ENCODE measurements around the gene PDE9A. TPM values are rescaled to one million over a fixed set of nuclear protein-coding genes. Genes with fewer than 3 reads are reported as not detected.

The PDE9A gene
- total and polyA plus RNA-seq, 2 experiments from 2014 or later = 26.5 to 31.1 TPM

GRCh38 chr21:42755766-42756579 is 102.6 kb downstream of the PDE9A start:
- Histone ChIP-seq H3K36me3 (ENCODE audit: insufficient read depth) (no peaks in the 10 kb centered on the region), H3K4me3 (no peak overlapping the region), H3K27ac (ENCODE audit: low read depth) (no peak overlapping the region), H2AFZ (no peak overlapping the region), H3K4me2 (no peak overlapping the region), H3K4me1 (ENCODE audit: insufficient read depth) (no peaks in the 10 kb centered on the region), H3F3A (replicated peaks; ENCODE audit: low read depth) (no peaks in the 10 kb centered on the region), H3K27me3 (ENCODE audit: insufficient read depth) (no peaks in the 10 kb centered on the region), H3K9me2 (ENCODE audit: insufficient read depth) (no peaks in the 10 kb centered on the region), H3K79me2 (replicated peaks; ENCODE audit: insufficient read depth) (no peaks in the 10 kb centered on the region), H4K20me1 (replicated peaks; ENCODE audit: insufficient read depth) (no peaks in the 10 kb centered on the region)
- no peaks in the 10 kb centered on the region for H3K9me3 Mint-ChIP-seq
- H3K36me3 Mint-ChIP-seq (ENCODE audit: low read depth) = peaks cover 7% of the 10 kb centered on the region; the same call in 1 of the 3 replicates
- H3K4me1 Mint-ChIP-seq = peaks cover 7% of the 10 kb centered on the region
- no peak overlapping the region for H3K27ac Mint-ChIP-seq
- H3K27me3 Mint-ChIP-seq (ENCODE audit: insufficient read depth, low read depth, poor library complexity) = peaks cover 14% of the 10 kb centered on the region
- ATAC-seq (no peak), DNase-seq (ENCODE audit: low spot score) (no peak)
- H3K4me3 Mint-ChIP-seq = no peak overlapping the region
- TF ChIP-seq POLR2AphosphoS5 (IDR thresholded peaks at IDR 0.05; ENCODE audit: low read depth) = no peak
- no peak for TF ChIP-seq ETS1 (IDR thresholded peaks at IDR 0.05)
- no peak for TF ChIP-seq ZNF114 (CRISPR knock-in tag; IDR thresholded peaks at IDR 0.05)
- TF ChIP-seq NANOG (IDR thresholded peaks at IDR 0.05; ENCODE audit: borderline replicate concordance) = no peak
- TF ChIP-seq, protein P1, sequence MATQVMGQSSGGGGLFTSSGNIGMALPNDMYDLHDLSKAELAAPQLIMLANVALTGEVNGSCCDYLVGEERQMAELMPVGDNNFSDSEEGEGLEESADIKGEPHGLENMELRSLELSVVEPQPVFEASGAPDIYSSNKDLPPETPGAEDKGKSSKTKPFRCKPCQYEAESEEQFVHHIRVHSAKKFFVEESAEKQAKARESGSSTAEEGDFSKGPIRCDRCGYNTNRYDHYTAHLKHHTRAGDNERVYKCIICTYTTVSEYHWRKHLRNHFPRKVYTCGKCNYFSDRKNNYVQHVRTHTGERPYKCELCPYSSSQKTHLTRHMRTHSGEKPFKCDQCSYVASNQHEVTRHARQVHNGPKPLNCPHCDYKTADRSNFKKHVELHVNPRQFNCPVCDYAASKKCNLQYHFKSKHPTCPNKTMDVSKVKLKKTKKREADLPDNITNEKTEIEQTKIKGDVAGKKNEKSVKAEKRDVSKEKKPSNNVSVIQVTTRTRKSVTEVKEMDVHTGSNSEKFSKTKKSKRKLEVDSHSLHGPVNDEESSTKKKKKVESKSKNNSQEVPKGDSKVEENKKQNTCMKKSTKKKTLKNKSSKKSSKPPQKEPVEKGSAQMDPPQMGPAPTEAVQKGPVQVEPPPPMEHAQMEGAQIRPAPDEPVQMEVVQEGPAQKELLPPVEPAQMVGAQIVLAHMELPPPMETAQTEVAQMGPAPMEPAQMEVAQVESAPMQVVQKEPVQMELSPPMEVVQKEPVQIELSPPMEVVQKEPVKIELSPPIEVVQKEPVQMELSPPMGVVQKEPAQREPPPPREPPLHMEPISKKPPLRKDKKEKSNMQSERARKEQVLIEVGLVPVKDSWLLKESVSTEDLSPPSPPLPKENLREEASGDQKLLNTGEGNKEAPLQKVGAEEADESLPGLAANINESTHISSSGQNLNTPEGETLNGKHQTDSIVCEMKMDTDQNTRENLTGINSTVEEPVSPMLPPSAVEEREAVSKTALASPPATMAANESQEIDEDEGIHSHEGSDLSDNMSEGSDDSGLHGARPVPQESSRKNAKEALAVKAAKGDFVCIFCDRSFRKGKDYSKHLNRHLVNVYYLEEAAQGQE (IDR thresholded peaks at IDR 0.05; ENCODE audit: unreplicated experiment) = no peak
- TF ChIP-seq, protein P2, sequence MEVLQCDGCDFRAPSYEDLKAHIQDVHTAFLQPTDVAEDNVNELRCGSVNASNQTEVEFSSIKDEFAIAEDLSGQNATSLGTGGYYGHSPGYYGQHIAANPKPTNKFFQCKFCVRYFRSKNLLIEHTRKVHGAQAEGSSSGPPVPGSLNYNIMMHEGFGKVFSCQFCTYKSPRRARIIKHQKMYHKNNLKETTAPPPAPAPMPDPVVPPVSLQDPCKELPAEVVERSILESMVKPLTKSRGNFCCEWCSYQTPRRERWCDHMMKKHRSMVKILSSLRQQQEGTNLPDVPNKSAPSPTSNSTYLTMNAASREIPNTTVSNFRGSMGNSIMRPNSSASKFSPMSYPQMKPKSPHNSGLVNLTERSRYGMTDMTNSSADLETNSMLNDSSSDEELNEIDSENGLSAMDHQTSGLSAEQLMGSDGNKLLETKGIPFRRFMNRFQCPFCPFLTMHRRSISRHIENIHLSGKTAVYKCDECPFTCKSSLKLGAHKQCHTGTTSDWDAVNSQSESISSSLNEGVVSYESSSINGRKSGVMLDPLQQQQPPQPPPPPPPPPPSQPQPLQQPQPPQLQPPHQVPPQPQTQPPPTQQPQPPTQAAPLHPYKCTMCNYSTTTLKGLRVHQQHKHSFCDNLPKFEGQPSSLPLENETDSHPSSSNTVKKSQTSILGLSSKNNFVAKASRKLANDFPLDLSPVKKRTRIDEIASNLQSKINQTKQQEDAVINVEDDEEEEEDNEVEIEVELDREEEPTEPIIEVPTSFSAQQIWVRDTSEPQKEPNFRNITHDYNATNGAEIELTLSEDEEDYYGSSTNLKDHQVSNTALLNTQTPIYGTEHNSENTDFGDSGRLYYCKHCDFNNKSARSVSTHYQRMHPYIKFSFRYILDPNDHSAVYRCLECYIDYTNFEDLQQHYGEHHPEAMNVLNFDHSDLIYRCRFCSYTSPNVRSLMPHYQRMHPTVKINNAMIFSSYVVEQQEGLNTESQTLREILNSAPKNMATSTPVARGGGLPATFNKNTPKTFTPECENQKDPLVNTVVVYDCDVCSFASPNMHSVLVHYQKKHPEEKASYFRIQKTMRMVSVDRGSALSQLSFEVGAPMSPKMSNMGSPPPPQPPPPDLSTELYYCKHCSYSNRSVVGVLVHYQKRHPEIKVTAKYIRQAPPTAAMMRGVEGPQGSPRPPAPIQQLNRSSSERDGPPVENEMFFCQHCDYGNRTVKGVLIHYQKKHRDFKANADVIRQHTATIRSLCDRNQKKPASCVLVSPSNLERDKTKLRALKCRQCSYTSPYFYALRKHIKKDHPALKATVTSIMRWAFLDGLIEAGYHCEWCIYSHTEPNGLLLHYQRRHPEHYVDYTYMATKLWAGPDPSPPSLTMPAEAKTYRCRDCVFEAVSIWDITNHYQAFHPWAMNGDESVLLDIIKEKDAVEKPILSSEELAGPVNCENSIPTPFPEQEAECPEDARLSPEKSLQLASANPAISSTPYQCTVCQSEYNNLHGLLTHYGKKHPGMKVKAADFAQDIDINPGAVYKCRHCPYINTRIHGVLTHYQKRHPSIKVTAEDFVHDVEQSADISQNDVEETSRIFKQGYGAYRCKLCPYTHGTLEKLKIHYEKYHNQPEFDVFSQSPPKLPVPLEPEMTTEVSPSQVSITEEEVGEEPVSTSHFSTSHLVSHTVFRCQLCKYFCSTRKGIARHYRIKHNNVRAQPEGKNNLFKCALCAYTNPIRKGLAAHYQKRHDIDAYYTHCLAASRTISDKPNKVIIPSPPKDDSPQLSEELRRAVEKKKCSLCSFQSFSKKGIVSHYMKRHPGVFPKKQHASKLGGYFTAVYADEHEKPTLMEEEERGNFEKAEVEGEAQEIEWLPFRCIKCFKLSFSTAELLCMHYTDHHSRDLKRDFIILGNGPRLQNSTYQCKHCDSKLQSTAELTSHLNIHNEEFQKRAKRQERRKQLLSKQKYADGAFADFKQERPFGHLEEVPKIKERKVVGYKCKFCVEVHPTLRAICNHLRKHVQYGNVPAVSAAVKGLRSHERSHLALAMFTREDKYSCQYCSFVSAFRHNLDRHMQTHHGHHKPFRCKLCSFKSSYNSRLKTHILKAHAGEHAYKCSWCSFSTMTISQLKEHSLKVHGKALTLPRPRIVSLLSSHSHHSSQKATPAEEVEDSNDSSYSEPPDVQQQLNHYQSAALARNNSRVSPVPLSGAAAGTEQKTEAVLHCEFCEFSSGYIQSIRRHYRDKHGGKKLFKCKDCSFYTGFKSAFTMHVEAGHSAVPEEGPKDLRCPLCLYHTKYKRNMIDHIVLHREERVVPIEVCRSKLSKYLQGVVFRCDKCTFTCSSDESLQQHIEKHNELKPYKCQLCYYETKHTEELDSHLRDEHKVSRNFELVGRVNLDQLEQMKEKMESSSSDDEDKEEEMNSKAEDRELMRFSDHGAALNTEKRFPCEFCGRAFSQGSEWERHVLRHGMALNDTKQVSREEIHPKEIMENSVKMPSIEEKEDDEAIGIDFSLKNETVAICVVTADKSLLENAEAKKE (CRISPR knock-in tag; IDR thresholded peaks at IDR 0.05) = no peak
- TF ChIP-seq STAT1 (IDR thresholded peaks at IDR 0.05; ENCODE audit: unreplicated experiment) = no peak
- no peak for TF ChIP-seq CREB1 (CRISPR knock-in tag; IDR thresholded peaks at IDR 0.05; ENCODE audit: low read depth)
- no peak for TF ChIP-seq JUNB (IDR thresholded peaks at IDR 0.05; ENCODE audit: unreplicated experiment)
- TF ChIP-seq, protein P3, sequence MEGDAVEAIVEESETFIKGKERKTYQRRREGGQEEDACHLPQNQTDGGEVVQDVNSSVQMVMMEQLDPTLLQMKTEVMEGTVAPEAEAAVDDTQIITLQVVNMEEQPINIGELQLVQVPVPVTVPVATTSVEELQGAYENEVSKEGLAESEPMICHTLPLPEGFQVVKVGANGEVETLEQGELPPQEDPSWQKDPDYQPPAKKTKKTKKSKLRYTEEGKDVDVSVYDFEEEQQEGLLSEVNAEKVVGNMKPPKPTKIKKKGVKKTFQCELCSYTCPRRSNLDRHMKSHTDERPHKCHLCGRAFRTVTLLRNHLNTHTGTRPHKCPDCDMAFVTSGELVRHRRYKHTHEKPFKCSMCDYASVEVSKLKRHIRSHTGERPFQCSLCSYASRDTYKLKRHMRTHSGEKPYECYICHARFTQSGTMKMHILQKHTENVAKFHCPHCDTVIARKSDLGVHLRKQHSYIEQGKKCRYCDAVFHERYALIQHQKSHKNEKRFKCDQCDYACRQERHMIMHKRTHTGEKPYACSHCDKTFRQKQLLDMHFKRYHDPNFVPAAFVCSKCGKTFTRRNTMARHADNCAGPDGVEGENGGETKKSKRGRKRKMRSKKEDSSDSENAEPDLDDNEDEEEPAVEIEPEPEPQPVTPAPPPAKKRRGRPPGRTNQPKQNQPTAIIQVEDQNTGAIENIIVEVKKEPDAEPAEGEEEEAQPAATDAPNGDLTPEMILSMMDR (conservative IDR thresholded peaks at IDR 0.05; ENCODE audit: low read depth in 2 of 2) = no peak
- TF ChIP-seq EZH2 (IDR thresholded peaks at IDR 0.05; ENCODE audit: low read depth, unreplicated experiment) = no peak
- TF ChIP-seq ZNF331 (CRISPR knock-in tag; IDR thresholded peaks at IDR 0.05; ENCODE audit: low read depth) = no peak
- TF ChIP-seq EZH2phosphoT487 (IDR thresholded peaks at IDR 0.05; ENCODE audit: unreplicated experiment) = no peak
